ENCODE measurements around the gene PLA2G4D. TPM values are rescaled to one million over a fixed set of nuclear protein-coding genes. Genes with fewer than 3 reads are reported as not detected.

Gene PLA2G4D, protein sequence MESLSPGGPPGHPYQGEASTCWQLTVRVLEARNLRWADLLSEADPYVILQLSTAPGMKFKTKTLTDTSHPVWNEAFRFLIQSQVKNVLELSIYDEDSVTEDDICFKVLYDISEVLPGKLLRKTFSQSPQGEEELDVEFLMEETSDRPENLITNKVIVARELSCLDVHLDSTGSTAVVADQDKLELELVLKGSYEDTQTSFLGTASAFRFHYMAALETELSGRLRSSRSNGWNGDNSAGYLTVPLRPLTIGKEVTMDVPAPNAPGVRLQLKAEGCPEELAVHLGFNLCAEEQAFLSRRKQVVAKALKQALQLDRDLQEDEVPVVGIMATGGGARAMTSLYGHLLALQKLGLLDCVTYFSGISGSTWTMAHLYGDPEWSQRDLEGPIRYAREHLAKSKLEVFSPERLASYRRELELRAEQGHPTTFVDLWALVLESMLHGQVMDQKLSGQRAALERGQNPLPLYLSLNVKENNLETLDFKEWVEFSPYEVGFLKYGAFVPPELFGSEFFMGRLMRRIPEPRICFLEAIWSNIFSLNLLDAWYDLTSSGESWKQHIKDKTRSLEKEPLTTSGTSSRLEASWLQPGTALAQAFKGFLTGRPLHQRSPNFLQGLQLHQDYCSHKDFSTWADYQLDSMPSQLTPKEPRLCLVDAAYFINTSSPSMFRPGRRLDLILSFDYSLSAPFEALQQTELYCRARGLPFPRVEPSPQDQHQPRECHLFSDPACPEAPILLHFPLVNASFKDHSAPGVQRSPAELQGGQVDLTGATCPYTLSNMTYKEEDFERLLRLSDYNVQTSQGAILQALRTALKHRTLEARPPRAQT
- not detected in 2 replicates for total RNA-seq
- polyA plus RNA-seq (2012), result not detected

DNA sequence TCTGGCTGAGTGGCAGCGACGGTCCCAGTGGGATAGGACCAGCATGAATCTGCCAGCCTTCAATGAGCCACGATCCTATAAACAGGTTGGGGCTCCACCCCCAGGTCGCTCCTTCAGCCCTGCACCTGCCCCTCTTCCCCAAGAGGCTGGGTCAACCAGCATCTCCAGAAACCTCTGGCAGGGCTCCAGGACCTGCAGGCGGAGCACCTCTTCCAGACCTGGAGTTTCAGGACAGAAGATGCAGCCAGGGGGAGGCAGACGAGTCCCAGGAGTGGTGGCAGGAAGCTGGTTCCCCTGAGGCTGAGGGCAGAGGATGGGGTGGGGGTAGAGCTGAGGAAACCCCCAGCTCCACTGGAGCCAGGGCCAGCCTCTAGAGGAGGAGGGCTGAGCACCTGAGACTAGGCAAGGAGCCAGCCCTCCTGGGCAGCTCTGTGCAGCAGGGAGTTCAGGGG, at the start of gene PLA2G4D:
Gene PLA2G4D (minus strand): TSS at position 51 of the 452 bp plus-strand sequence. CDS start 103 bp downstream, outside the sequence.
- no peak for DNase-seq (ENCODE audit: low read depth)

DNA sequence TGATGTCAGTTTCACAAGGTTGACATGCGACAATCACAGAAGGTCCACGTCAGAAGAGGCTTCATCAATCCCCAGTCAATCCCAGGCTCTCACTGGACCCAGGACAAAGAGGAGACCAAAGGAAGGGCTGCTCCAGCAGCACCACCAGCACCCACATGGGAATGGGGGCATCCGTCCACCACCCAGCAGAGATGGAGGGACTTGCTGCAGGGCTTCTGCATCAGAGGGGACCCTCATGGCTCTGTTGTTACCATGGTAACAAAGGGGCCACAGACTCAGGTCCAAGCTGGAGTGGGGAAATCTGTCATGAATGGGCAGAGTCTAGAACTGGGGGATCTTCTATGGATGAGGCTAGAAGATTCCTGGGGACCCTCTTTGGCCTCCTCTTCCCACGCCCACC, 49.0 kb upstream of the PLA2G4D start:
- no peak for DNase-seq (ENCODE audit: low read depth)

DNA sequence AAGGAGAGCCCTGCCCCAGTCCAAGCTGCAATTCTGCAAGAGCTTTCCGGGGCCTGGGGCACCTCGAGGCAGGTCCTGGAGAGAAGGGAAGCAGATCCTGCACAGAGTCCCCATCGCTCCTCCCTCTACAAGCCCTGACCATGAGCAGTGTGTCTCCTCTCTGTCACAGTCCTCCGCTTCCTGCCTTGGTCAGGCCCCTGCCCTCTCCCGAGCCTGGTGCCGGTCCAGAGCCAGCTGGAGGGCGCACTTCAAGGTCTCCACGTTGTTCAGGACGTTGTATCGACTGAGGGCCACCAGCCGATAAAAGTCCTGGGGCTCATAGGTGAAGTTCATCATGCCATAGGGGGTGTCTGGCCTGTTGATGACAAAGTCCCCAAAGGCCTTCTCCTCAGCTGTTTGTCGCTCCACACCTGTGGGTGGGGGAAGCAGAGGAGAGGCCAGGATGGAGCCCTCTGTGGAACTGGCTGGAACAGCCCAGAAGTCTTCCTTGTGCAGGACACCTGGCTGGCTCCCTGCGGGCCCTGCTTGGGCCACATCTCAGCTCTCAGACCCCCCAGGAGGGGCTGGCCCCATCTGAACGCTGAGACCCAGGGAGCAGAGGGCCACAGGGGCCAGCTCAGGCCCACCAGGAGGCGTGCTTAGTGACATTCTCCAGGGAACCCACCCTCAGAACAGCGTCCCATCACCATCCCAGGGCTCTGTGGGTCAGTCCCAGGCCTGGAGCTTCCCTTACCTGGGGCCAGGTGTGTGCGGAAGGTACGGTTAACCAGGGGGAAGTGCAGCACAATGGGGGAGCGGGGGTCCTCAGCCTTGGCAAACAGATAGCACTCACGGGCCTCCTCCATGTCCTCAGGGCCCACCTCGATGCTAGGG, 47.7 kb upstream of the PLA2G4D start:
- DNase-seq (ENCODE audit: low read depth), result no peak

DNA sequence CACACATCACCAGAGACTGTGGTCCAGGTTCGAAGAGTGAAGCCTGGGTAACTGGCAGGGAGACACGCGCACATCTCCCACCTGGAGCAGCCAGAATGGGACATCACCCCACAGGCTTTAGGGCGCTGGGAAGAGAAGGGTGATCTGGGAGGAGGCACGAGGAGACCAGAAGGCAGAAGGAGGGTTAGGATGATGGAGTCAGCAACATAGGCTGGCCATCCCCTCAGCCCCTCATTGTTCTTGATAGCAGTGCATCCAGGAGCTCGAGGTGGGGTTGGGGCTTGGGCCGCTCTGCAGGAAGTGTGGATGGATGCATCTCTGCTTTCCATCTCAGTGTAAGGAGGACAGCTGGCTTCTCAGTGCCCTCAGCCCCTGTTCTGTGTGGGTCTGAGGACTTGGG, 46.9 kb upstream of the PLA2G4D start:
- no peak for DNase-seq (ENCODE audit: low read depth)

DNA sequence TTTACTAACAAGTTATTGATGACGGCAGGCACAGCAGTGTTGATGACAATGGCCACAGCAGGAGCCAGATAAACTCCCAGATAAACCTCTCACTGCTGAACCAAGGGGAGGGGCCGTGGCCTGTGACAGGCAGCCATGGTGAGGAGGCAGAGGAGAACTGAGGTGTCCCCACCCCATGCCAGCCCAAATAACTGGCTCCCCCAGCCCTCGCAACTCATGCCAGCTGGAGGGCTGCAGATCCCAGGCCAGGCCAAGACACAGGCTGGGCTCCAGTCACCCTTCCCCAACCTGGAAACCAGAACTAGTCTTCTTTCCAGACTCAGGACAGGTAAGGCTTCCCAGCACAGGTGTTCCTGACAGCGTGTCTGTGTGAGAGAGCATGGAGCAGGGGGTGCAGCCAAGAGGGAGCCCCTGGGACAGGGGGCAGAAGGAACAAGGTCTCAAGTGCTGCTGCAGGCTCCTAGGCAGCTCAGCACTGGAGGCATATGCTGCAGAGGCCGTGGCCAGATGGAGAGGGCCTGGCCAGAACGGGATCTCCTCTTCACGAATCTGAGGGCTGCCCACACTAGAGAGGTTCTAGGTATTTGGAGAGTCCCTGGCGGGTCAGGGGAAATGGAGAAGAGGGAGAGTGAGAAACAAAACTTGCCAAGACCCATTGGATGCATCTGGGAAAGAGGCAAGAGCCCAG, 46.2 kb upstream of the PLA2G4D start:
- no peak for DNase-seq (ENCODE audit: low read depth)

DNA sequence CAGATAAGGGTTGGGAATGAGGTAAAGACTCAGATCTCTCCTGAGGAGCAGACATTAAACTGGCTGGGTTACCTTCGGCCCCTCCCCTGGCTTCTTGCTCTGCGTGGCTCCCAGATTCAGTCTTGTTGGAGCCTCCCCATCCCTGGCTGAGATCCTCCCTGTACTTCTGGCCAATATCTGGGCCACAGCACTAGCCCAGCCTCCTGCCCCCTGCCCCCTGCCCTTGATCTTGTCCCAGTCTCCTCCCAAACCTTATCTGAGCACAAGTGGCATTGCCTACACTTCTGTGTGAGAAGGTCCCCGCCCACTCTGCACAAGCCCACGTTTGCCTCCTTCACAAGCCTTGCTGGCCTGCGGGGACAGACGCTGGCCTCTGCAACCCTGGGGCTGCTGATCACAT, 45.2 kb upstream of the PLA2G4D start:
- no peak for DNase-seq (ENCODE audit: low read depth)

DNA sequence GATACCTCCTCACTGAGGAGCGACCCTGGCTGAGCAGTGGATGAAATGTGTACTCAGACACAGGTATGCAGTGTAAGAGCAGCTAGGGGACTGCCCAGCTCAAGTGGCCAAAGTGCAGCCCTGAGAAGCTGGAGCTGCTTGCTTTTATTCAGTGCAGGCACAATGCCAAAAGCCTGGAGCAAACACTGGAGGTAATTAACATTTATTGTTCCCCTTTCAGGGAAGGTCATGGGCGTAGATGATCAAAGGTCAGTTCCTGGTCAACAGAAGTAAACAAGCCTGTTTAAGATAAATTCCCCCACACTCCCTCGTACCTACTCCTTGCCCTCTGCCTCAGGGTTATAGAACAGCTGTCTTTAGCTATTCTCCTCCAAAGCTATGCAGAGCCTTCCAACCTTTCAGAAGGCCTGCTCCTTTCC, 44.6 kb upstream of the PLA2G4D start:
- DNase-seq (ENCODE audit: low read depth), result no peak

DNA sequence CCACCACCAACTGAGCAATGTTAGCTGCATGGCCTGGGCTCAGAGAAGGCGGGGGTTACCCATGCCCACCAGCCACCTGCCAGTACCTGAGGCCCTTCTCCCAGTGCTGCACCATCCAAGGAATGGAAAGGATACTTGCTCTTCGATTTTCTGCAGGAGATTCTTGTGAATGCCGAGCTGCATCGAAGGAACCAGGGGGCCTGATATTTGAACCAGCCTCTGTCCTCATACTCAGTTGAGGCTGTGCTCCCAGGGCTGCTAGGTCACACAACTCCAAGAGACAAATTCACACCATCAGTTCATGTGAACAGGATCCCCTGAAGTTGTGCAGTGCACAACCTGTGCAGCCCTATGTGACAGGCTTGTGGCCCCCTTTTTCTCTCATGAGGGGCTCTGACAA, 44.0 kb upstream of the PLA2G4D start:
- DNase-seq (ENCODE audit: low read depth), result no peak

DNA sequence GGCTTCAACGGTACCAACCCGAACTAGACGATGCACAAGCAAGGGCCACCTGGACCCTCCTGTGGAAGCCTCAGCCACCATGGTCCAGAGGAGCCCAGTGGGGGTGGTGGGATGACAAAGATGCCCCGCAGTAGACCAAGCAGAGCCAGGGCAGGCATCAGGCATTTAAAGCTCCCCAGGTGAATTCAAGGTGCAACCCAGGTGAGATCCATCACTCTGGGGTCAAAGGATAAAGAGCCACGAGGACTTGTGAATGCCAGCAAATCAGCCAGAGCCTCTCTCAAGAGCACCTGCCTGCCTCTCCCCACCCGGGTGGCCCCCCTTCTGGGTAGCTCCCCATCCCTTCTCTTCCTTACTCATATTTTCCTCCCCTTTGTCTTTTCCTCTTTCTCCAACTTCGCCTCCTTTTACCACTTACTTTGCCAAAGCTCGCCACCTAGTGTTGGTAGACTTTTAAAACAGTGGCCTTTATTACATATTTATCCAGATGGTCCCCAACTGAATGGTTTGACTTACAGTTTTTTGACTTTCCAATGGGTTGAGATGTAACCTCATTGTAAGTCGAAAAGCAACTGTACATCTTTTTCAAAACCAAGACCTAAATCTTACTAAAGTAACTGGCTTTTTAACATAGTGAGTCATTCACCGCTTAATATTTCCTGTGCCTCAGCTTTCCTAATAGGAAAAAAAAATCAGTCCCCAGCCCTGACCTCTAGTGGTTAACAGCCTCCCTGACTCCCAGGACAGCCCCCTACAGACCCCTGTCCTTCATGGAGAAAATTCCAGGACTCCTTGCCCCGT, 43.3 kb upstream of the PLA2G4D start:
- peak; percentile 68 for DNase-seq (ENCODE audit: low read depth)

DNA sequence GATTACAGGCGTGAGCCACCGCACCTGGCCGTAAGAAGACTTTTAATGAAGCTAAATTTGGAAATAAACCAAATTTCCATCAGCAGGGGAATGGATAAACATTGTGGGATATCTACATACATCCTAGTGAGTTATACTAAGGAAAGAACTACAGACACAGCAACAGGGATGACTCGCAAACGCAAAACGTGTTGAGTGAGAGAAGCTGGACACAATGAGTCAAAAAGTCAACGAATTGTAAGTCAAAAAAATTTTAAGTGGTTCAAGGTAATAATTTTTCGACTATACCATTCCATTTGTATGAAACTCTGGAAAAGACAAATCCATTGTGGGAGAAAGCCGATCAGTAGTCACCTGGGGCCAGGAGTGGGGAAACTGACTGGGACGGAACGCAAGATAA, 42.2 kb upstream of the PLA2G4D start:
- no peak for DNase-seq (ENCODE audit: low read depth)

DNA sequence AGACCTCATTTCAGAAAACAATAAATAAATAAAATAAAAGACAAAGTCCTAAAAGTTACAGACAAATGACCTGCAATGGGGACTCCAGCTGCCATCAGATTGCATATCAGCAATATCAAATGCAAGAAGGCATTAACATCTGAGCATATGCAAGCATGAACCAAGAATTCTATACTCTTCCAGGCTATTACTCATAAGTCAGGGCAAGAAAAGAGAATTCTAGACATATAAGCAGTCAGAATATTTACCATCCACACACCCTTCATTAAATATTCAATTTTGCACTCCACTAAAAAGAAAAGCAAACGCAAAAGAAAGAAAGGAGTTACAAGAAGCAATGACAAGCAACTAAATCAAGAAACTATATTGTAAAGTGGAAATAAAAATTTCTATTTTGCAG, 41.0 kb upstream of the PLA2G4D start:
- DNase-seq (ENCODE audit: low read depth), result no peak

DNA sequence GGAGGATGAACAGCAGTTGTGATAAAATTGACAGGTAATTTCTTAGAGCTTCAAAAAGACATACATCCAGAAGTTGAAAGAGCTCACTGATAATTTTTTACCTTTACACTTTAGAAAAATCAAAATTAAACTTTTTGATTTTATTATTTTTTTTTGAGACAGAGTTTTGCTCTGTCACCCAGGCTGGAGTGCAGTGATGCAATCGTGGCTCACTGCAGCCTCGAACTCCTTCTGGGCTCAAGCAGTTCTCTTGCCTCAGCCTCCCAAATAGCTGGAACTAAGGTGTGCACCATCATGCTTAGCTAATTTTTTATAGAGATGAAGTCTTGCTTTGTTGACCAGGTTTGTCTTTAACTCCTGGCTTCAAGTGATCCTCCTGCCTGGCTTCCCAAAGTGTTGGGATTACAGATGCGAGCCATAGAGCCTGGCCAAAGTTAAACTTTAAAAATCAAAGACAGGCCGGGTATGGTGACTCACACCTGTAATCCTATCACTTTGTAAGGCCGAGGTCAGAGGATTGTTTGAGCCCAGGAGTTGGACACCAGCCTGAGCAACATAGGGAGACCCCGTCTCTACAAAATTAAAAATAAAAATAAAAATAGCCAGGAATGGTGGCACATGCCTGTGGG, 40.4 kb upstream of the PLA2G4D start:
- no peak for DNase-seq (ENCODE audit: low read depth)

DNA sequence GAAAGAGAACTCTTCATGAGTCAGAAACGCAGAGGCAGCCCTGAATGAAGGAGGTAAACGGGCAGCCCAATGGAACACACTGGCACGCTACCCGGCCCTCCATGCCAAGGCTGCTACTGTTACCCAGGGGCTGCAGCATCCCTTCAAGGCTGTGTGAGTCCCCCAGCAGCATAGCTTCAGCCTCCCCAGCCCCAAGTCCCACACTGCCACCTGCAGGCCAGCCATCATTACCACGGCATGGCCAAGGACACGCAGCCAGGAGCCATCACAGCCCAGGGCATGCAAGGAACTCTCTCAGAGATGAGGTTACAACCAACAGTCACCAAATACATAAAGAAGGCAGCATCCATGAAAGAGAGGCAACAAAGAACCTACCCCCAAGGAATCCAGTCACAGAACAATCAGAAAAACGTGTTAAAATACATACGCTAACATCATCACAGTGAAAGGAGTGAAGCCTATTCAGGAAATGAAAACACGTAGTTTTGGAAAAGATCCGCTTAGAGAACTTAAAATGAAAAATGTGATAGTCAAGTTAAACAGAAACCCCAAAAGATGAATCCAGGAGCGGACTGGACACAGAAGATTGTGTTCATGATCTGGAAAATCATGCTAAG, 39.6 kb upstream of the PLA2G4D start:
- peak; percentile 53 for DNase-seq (ENCODE audit: low read depth)

DNA sequence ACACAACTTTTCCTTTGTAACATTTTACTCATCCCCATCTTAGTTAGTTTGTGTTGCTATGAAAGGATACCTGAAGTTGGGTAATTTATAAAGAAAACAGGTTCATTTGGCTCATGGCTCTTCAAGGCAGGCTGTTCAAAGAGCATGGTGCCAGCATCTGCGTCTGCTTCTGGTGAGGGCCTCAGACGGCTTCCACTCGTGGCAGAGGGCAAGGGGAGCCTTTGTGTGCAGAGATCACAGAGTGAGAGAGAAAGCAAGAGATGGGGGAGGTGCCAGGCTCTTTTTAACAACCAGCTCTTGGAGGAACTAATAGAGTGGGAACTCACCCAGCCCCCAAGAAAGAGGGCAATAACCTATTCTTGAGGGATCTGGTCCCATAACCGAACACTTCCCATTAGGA, 39.0 kb upstream of the PLA2G4D start:
- DNase-seq (ENCODE audit: low read depth), result no peak

DNA sequence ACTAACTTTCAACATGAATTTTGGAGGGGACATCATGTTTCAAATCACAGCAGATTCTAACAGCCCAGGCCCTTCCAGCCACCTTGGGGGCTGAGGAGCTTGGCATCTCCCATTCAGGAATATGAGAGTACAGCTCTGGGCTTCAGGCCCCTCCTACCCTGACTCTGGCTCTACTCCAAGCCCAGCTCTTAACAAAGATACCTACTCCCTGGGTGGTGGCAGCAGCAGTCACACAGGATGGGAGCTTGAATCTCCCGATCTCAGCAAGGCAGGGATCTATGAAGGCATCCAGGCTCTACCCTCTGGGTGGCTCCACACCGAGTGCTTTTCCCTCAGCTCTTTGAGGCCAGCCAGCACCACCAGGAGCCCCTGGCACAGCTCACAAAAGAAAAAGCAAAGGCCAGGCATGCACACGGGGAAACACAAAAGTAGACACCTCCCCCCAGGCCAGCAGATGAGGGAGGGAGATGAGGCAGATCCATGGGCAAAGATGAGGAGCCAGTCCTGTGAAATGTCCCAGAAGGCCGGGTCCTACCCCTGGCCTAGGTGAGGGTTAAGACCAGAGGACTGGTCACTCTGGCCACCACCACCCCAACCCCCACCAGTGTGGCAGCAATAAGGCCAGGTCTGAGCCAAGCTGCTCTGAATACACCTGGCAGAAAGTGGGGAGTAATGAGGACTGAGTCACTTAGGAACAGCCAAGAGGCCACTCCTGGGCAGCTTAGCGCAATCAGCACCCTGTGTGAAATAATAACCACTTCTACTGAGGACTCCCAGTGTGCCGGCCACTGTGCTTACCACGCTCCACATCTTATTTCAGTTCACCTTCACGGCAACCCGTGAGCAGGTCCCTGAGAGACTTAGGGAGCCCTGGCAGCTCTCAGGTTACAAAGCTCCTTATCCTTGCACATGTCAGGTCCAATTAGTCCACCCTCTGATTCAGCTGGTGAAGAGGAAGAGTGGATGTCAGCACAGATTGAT, 37.8 kb upstream of the PLA2G4D start:
- DNase-seq (ENCODE audit: low read depth), result no peak

DNA sequence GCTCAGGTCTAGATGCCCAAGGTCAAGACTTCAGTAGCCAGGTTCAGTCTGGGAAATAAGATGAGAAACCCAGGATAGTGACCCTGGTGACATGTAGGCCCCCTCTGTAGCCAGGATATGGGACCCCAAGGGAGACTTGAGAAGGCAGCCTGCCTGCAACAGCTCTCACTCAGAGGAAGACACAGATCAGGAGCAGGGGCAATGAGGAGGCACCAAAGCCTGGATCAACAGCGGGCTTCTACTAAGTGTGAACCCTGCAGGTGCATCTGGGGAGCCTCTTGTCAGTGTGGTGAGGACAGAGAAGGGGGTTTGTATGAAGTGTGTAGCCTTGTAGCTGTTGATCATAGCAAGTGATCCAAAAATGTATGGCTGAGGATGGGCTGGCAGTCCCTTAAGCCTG, 36.6 kb upstream of the PLA2G4D start:
- no peak for DNase-seq (ENCODE audit: low read depth)

DNA sequence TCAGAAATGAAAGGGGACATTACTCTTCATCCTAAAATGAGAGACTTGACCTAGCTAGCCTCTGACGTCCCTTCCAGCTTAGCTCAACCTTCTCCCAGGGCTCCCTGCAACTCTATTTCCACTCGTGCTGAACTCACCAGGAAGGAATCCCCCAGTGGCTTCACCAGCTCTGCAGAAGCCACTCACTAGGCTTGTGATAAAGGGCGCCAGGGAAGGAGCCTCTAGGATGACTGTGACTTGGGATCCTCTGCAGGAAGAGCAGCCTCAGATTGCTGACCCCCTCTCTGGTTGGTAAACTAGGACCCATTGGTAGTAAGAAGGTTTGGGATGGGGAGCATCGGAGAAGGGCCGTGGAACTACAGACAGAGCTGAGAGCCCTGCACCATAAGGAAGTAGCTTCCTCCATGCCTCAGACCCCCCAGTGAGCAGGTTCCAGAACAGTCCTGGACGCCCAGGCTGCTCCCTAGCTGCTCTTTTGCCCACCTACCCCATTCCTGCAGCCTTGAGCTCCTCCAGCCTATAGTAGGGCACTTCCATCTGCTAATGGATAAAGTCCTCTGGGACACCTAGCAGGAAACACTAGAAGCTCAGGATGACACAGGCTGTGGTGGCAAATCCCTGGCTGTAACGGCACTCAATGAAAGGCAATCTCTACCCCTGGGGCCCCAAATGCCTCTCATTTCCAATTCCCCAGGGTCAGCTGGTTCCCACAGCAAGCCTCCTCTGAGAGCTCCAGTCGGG, 36.1 kb upstream of the PLA2G4D start:
- peak; percentile 21 for DNase-seq (ENCODE audit: low read depth)
